ENCODE data around the gene SPATS2. TPM values are rescaled to one million over a fixed set of nuclear protein-coding genes. Genes with fewer than 3 reads are reported as not detected.

SPATS2 gene
- total and polyA plus RNA-seq, 2 of the 4 experiments (the other 2 are of a cell fraction) = 50.6 to 63.3 TPM

DNA sequence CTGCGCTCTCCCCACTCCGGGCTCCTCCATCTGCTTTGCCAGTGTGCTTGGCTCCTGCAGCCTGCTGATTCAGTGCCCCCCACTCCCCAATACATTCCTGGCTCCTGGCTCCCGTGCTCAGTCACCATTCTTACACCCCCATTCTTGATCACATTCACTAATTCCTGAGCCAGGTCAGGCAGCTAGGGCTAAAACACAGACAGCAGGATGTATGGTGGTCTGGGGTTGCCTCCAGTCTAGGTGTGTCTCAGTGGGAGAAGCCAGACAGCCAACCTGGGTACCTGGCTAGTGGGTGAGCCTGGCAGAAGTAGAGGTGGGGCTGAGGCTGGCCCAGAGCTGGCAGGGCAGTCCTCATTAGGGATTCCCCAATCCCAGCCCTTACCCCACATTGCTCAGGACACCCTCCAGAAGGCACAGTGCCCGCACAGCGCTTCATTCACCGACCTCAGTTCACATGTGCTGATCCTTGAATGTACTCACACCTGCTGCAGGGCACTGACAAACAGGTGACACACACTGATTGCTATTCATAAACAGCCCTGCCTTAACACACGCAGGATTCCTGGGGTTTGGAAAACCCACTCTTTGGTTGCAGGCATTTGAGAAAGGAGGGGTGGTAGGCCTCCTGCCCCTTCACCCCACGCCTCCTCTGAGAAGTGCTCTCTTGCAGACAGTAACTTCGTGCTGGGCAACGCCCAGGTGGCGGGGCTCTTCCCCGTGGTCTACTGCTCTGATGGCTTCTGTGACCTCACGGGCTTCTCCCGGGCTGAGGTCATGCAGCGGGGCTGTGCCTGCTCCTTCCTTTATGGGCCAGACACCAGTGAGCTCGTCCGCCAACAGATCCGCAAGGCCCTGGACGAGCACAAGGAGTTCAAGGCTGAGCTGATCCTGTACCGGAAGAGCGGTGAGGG lies 173.2 kb downstream of the SPATS2 start:
- Histone ChIP-seq H2BK20ac (ENCODE audit: low read depth, low read length) (no peak overlapping the region), H3K4ac (ENCODE audit: low read depth, low read length) (no peak overlapping the region), H3K18ac (ENCODE audit: low read depth, low read length) (no peak overlapping the region), H2AFZ (replicated peaks; ENCODE audit: low read length, poor library complexity) (no peak overlapping the region), H3K27me3 (ENCODE audit: control insufficient read depth, insufficient read depth, low read length) (peaks cover 70% of the 10 kb centered on the region), H2BK5ac (ENCODE audit: low read depth, low read length, poor library complexity, severe bottlenecking) (no peak overlapping the region), H2BK15ac (ENCODE audit: low read depth, low read length) (no peak overlapping the region), H4K91ac (ENCODE audit: insufficient read depth, low read depth, low read length) (no peak overlapping the region), H2AK9ac (replicated peaks; ENCODE audit: low read depth, low read length, poor library complexity) (no peak overlapping the region), H3K4me3 (ENCODE audit: insufficient read depth, low read depth, low read length) (no peak overlapping the region), H4K20me1 (ENCODE audit: insufficient read depth, low read length) (no peaks in the 10 kb centered on the region; the same call in 1 of the 2 replicates), H4K5ac (ENCODE audit: low read depth, low read length) (no peak overlapping the region), H3K4me2 (ENCODE audit: low read depth, low read length) (no peak overlapping the region), H3K9me1 (ENCODE audit: insufficient read depth, low read length) (no peaks in the 10 kb centered on the region), H3K56ac (ENCODE audit: extremely low read depth, insufficient read depth, low read length) (no peak overlapping the region), H3K4me1 (ENCODE audit: control insufficient read depth, insufficient read depth, low read length) (0 out of 2 replicates have a peak, but pooled peaks cover 2% of the 10 kb centered on the region), H3K9me3 (ENCODE audit: control insufficient read depth, insufficient read depth, low read length) (no peaks in the 10 kb centered on the region), H2AK5ac (ENCODE audit: low read depth, low read length) (no peak overlapping the region), H3K79me1 (ENCODE audit: low read depth in 1 of 2, low read length in 2 of 2) (no peaks in the 10 kb centered on the region), H3K14ac (replicated peaks; ENCODE audit: low read depth, low read length) (no peak overlapping the region), H4K8ac (ENCODE audit: low read depth in 2 of 2, low read length in 2 of 2) (no peak overlapping the region), H3K23ac (ENCODE audit: low read depth, low read length) (no peak overlapping the region), H3K27ac (ENCODE audit: insufficient read depth, low read length) (no peak overlapping the region), H3K36me3 (ENCODE audit: control insufficient read depth, insufficient read depth, low read length) (no peaks in the 10 kb centered on the region), H2BK120ac (ENCODE audit: low read depth, low read length) (no peak overlapping the region), H3K9ac (ENCODE audit: low read depth, low read length) (no peak overlapping the region)
- BruUV-seq (replicated peaks) = no TSS peak
- ATAC-seq (ENCODE audit: low read depth) (no peak), DNase-seq (no peak)
- TF ChIP-seq POLR2A (IDR thresholded peaks at IDR 0.05; ENCODE audit: low read depth, low read length) = no peak
- TF ChIP-seq, protein P1, sequence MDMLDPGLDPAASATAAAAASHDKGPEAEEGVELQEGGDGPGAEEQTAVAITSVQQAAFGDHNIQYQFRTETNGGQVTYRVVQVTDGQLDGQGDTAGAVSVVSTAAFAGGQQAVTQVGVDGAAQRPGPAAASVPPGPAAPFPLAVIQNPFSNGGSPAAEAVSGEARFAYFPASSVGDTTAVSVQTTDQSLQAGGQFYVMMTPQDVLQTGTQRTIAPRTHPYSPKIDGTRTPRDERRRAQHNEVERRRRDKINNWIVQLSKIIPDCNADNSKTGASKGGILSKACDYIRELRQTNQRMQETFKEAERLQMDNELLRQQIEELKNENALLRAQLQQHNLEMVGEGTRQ (IDR thresholded peaks at IDR 0.05; ENCODE audit: low read depth, low read length) = no peak
- TF ChIP-seq BHLHE40 (IDR thresholded peaks at IDR 0.05; ENCODE audit: low read depth, low read length) = no peak
- WGBS, 2 experiments (ENCODE audit: extremely low coverage in 2 of 2, insufficient read length in 1 of 2) = 64% methylated on average over 16 of the region's 21 CpGs; no CpG with 5 or more reads in 1 of the 2 experiments
- dilution Hi-C loops (cut with HindIII; ENCODE audit: low sequenced_read_pairs, unreplicated experiment) = no loop called here
- ChIA-PET POLR2A (ENCODE audit: unreplicated experiment) (no interaction called here), CTCF (no interaction called here)
- intact Hi-C loops (cut with micrococcal nuclease) = no loop called here
- in situ Hi-C loops (cut with MboI; ENCODE audit: low sequenced_read_pairs) = no loop called here

Data from IMR-90 (cell line).